Hematopoietic multipotent progenitor cell (in vitro differentiated cells): ENCODE results near the gene LILRA2. TPM values are rescaled to one million over a fixed set of nuclear protein-coding genes. Genes with fewer than 3 reads are reported as not detected.

Experiments used
- small RNA-seq: library from RNA; depleted of rRNA; stranded (forward); fragments of <200 nt; gene quantifications from one replicate; pipeline ENCODE3, GENCODE V24; 2012
- total RNA-seq: library from RNA; depleted of rRNA; stranded (reverse); fragments of >200 nt; gene quantifications from one replicate; pipeline ENCODE4 v1.2.3, GENCODE V29; 2012

Gene LILRA2
- total RNA-seq, 1 donor: 12.9 TPM

Small RNAs within 50 kb of the gene (small RNA-seq; reads per million reads assigned to genes)
- gene AC245036.2: not detected

Other genes with a start within 250 kb of the LILRA2 start
- 0.27 TPM for gene LILRA4, start 234.6 kb upstream of the LILRA2 start, total RNA-seq
- 166 TPM for gene LAIR1, start 208.9 kb upstream of the LILRA2 start, total RNA-seq
- gene TTYH1, start 158.3 kb upstream of the LILRA2 start, total RNA-seq: 0.81 TPM
- gene LENG8, start 124.6 kb upstream of the LILRA2 start, total RNA-seq: 170 TPM
- 10.8 TPM for gene LENG9, start 110.0 kb upstream of the LILRA2 start, total RNA-seq
- 0.54 TPM for gene CDC42EP5, start 100.5 kb upstream of the LILRA2 start, total RNA-seq
- gene LAIR2, start 71.0 kb upstream of the LILRA2 start, total RNA-seq: not detected
- 2.7 TPM for gene LILRA1, start 19.8 kb downstream of the LILRA2 start, total RNA-seq
- 1.1 TPM for gene LILRB1, start 56.7 kb downstream of the LILRA2 start, total RNA-seq
- gene LILRB4, start 89.2 kb downstream of the LILRA2 start, total RNA-seq: 0.81 TPM
- not detected for gene KIR3DL3, start 150.7 kb downstream of the LILRA2 start, total RNA-seq
- under 0.01 TPM for gene KIR2DL3, start 164.7 kb downstream of the LILRA2 start, total RNA-seq
- not detected for gene KIR2DL1, start 196.0 kb downstream of the LILRA2 start, total RNA-seq
- gene KIR2DL4, start 229.8 kb downstream of the LILRA2 start, total RNA-seq: under 0.01 TPM
- not detected for gene KIR3DL1, start 242.7 kb downstream of the LILRA2 start, total RNA-seq